Occipital lobe (tissue), 2 donors: ENCODE measurements around the gene TIMP1. TPM values are rescaled to one million over a fixed set of nuclear protein-coding genes. Genes with fewer than 3 reads are reported as not detected.
A peak's percentile ranks its signal among the peaks of the same experiment; 100 is the strongest.

Experiments used
- DNase-seq: peaks from one replicate; lab custom pipeline; 2025; lab: John Stamatoyannopoulos, UW
- total RNA-seq: library from RNA; depleted of rRNA; stranded (reverse); fragments of >200 nt; gene quantifications from one replicate; pipeline ENCODE4 v1.2.3, GENCODE V29; 2014

TIMP1 gene
- total RNA-seq = 3.9 TPM

DNA sequence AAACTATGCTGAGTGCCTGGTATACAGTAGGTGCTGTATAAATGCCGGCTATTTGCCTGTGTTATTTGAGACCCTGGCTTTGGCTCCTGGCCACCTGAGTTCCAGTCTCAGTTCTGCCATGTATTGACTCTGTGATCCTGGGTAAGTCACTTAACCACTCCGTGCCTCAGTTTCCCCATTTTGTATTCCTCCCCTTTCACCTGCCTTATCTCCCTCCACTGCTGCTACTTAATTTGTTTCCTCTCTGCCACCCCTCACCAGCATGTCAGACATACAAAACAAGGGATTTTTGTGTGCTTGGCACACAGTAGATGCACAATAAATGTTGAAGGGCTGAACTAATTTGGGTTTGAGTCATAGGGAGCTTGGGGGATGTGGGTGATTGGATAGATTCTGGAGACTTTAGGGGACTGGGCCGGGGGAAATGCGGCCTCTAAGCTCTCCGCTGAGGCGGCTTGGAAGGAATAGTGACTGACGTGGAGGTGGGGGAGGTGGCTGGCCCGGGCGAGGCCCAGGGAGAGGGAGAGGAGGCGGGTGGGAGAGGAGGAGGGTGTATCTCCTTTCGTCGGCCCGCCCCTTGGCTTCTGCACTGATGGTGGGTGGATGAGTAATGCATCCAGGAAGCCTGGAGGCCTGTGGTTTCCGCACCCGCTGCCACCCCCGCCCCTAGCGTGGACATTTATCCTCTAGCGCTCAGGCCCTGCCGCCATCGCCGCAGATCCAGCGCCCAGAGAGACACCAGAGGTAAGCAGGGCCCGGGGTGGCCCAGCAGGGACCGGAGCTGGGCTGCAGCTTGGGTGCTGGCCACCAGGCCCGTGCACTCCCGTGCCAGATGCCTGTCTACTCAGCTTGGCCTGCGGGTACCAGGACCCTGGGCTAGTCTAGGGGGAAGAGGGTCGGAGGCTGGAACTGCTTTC, at the start of gene TIMP1:
TIMP1 (plus strand) TSS at position 706 of the 917 bp plus-strand sequence. CDS start 980 bp downstream, outside the sequence.
- peak; percentile 61 for DNase-seq

DNA sequence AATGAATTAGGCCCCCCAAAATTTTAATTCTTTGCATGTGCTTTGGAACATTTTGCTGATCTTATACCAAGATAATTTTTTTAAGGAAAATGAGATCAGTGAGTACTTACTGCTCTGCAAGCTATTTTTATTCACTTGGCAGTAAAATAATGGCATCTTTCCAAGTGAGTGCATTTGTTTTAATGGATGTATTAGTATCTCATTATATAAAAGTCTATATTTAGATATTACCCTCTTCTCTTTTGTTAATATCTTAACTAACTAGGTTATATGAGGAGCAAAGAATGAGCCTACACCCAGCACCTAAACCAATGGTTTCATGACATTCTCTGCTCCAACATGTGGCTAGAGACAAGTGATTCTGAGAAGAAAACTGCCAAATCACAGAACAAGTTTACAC, 42.4 kb upstream of the TIMP1 start:
- DNase-seq = no peak

DNA sequence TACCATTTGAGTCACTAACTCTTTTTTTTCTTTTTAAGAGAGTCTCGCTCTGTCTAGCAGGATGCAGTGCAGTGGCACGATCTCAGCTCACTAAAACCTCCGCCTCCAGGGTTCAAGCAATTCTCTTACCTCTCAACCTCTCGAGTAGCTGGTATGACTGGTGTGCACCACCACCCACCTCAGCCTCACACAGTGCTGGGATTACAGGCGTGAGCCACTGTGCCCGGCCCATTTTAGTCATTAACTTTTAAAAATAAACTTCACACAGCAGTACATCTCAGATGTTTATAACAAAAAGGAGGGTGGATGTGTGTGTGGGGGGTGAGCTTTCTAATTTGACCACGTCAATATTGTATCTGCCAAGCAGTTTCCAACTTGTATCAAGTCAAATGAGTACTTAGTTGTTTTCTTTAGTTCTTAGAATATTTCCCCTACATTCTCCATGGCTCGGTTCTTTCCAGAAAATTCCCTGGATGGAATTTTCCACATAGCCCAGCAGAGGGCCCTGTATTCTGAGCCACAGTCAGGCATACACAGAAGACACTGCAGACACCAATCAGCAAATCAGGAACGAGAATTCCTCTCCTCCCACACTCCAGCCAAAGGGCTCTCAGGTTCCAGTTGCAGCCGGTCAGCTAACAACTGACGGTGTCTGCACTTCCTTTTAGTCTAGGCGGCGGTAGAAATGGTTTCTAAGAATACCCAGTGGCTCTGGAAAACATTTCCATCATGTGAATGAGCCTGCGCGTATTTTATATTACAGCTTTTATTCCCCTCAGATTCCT, 41.3 kb upstream of the TIMP1 start:
- DNase-seq = peak; percentile 74

DNA sequence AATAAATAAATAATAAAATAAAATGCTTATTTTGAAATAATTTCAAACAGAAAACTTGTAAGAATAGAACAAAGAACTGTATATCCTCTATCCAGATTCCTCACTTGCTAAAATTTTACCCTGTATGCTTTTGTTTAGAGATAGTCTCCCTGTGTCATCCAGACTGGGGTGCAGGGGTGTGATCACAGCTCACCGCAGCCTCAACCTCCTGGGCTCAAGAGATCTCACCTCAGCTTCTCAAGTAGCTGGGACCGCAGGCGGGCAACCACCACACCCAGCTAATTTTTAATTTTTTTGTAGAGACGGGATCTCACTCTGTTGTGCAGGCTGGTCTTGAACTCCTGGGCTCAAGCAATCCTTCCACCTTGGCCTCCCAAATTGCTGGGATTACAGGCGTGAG, 38.7 kb upstream of the TIMP1 start:
- DNase-seq = no peak

DNA sequence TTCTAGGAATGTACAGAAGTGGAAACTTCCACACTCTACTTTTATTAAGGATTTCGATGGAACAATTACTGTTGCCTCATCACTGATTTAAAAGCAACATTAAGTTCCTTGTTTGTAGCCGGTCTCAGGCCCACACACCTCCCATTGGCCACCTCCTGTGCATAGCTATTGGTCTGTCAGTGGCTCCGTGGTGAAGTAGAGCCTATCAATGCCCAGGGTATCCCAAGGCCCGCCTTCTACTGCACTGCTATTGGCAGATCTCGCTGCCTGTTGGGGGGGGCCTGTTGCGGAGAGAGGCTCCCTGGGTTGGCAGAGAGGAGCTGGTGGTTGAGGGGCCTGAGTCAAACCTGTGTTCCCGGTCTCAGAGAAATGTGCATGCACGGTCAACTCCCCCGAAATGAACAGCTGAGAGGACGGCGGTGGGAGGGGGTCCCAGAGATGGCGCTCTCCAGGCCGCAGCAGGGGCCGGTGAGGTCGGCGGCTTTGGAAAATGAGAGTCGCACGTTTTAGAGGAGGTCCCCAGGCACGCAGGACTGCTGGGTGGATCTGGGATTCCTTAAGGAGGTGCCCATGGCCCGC, 26.1 kb upstream of the TIMP1 start:
- DNase-seq = peak; percentile 85

DNA sequence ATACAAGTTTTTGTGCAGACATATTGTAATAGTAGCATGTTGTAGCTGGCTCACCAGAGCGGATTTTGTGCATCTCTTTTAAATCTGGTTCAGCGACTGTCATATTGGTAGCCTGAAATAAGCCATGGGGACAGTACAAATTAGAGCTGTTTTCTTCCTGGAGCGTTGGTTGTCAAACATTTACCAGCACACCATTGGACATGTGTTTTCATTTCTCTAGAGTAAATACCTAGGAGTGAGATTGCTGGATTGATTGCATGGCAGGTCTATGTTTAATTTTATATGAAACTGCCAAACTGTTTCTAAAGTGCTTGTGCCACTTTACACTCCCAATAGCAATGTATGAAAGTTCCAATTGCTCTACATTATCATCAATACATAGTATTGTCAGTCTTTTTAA, 23.8 kb upstream of the TIMP1 start:
- DNase-seq = no peak

DNA sequence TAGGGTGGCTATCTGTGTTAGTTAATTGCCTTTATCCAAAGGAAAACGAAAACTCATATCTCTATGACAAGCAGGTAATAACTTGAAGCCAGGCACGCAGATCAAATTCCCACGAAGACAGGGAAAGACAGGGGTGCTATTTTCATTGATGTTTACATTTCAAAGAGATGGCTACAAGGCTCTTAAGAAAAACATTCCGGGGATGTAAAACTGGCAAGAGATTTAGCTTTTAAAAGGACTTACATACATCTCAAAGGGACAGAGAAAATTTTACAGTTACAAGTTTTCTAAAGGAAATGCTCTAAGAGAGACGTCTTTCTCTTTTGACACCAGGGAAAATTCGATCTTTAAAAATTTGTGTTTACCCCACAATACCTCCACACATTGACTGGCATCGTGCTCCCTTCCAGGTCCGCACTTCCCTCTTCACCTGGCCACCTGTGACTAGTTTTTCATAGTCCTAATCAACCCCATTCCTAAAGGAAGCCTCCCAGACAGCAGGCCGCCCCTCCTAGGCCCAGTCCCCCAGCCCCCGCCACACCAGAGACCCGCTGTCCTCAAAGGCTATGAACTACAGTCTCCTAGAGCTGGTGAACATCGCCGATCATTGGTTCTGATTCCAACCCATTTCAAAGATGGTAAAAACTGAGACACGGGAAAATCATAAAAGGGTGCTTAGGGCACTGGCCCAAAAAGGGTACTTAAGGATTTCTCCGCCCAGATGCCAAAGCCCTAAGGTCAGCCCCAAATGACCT, 21.9 kb upstream of the TIMP1 start:
- no peak for DNase-seq

DNA sequence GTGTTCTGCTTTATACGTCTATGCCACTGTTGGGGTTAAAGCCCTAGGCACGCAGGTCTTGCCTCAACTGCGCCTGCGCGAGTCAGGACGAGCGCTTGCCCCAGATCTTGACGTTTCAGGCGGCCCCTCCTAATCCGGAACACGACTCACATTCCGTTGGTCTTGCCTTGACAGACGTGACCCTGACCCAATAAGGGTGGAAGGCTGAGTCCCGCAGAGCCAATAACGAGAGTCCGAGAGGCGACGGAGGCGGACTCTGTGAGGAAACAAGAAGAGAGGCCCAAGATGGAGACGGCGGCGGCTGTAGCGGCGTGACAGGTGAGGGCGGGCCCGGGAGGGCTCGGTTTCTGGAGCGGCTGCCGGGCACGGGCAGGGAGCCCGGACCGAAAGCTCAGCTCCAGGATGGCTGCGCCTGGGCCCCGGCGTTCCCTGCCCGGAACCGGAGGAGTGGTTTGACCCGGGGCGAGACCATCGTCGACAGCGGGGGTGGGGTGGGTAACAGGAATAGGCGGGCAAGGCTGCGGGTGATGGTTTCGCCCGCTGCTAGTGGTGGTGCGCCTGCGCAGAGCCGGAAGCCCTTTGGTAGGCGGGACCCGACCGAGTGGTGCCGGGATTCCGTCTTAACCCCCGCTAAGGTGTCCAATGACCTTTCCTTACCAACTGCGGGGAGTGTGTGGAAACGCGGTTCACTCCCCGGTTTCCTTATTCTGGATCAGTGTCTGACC, 21.1 kb upstream of the TIMP1 start, which contains the start of gene ARAF:
ARAF (plus strand) TSS at position 272 of the 725 bp plus-strand sequence. CDS start 1,763 bp downstream, outside the sequence.
- DNase-seq = peak; percentile 94

DNA sequence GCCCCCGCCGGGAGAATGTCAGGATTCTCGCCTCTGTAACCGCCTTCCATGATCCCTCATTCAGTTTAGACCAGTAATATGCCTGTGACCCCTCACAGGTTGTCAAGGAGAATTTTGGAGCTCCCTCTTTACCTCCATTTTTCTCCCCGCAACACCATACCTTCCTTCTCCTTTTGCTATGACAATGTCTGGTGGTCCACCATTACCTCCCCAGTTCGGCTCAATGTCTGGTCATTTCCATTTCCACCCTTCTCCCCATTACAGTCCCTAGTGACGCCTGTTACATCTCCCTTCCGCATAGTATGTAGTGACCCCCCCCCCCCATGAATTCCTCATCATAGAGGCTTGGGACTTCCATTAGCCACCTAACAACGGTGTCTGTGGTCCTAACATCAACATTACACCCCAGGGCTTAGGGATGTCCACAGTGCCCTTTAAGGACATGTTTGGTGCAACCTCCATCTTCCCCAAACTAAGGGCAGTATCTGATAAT, 20.5 kb upstream of the TIMP1 start:
- DNase-seq = no peak

DNA sequence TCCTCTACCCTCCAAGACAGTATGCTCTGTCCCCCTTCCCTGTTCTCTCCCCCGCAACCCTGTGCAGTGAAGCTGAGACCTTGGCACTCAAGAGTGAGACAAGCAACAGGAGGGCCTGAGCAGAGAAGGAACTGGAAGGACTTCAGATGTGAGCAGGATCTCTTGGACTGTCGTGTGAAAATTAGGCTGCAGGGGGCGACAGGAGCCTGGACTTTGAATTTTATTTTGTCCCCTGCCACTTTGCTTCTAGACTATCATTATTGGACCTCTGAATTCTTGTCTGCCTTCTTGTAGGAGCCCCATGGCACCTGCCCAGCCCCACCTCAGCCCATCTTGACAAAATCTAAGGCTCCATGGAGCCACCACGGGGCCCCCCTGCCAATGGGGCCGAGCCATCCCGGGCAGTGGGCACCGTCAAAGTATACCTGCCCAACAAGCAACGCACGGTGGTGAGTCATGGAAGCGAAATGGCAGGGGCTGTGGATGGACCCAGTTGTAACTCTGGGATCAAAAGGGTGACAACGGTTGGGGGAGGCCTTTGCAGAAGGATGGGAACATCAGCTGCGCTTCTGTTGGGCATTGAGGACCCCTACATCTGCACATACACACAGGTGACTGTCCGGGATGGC, 19.5 kb upstream of the TIMP1 start:
- no peak for DNase-seq

DNA sequence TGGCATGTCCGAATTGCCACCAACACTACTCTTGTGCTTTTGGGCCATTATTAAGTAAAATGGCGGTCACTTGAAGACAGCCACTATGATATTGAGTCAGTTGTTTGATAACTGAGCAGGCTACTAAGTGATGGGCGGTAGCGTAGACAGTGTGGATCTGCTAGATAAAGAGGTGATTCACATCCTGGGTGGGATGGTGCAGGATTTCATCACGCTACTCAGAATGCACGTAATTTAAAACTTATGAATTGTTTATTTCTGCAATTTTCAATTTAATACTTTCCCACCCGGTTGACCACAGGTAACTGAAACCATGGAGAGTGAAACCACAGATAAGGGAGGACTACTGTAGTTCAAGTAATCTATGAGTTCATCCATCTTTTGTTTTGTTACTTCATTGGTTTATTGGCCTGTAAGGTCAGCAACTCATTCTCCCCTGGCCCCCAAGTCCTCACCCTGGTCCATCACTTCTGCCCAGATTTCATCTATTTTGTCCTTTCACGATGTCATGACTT, 18.4 kb upstream of the TIMP1 start:
- no peak for DNase-seq

DNA sequence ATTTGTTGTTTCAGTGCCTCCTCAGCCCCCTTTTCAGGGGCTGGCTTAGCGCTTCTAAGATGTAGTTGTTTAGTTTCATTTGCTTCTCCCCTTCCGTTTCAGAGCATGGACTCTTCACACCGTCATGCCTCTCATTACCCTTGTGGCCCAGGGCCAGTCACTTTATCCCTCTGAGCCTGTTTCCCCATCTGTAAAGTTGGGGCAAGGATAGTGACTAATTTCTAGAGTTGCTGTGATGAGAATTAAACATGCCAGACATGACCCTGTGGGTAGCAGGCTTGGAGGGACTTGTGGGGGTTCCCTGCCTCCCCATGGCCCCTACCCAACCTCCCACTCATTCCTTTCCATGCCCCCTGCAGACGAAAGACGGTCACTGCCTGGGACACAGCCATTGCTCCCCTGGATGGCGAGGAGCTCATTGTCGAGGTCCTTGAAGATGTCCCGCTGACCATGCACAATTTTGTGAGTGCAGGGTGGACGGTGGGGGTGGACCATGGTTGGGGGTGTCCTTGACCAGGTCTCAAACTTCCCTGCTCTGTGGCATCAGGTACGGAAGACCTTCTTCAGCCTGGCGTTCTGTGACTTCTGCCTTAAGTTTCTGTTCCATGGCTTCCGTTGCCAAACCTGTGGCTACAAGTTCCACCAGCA, 17.7 kb upstream of the TIMP1 start:
- no peak for DNase-seq

DNA sequence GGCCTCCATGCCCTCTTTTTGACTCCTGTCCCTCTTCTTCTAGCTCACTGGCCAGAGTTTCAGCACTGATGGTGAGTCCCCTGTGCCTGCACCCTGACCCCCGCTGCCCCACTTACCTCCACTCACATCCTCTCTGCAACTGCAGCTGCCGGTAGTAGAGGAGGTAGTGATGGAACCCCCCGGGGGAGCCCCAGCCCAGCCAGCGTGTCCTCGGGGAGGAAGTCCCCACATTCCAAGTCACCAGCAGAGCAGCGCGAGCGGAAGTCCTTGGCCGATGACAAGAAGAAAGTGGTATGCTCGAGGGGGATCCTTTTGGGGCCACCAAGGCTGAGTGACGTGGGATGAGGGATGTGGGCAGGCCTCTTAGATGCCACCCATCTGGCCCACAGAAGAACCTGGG, 15.4 kb upstream of the TIMP1 start:
- no peak for DNase-seq

DNA sequence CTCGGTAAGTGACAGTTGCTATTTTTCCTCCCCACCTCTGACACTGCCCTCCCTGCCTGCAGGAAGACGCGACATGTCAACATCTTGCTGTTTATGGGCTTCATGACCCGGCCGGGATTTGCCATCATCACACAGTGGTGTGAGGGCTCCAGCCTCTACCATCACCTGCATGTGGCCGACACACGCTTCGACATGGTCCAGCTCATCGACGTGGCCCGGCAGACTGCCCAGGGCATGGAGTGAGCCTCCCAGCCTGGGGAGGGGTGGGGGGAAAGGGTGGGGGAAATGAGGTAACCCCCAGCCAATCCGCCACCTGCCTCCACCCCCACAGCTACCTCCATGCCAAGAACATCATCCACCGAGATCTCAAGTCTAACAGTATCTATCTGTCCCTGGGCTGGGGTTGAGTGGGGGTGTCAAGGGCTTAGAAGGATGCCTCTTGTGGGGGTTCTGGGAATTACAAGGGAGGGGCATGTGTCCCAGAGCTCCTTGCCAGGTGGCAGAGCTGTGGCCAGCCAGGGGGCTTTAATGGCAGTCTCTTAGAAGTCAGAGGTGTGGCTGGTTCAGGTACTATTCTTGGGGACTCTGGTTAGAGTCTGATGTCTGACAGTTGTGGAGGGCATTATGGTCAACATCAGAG, 13.5 kb upstream of the TIMP1 start:
- DNase-seq = no peak

DNA sequence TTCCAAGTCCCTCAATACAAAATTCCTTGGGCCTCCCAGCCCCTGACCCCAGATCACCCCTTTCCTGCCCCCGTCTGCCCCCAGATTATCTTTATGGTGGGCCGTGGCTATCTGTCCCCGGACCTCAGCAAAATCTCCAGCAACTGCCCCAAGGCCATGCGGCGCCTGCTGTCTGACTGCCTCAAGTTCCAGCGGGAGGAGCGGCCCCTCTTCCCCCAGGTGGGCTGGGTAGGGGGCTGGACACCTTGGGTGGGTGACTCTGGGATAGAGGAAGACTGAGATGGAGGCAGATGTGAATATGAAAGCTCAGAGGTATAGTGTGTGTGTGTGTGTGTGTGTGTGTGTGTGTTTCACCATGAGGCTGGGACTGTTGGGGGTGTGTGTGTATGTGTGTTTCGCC, 11.4 kb upstream of the TIMP1 start:
- DNase-seq = no peak

DNA sequence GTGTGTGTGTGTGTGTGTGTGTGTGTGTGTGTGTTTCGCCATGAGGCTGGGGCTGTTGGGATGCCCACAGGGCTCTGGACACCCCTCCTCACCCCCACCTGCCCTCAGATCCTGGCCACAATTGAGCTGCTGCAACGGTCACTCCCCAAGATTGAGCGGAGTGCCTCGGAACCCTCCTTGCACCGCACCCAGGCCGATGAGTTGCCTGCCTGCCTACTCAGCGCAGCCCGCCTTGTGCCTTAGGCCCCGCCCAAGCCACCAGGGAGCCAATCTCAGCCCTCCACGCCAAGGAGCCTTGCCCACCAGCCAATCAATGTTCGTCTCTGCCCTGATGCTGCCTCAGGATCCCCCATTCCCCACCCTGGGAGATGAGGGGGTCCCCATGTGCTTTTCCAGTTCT, 11.0 kb upstream of the TIMP1 start:
- DNase-seq = no peak

DNA sequence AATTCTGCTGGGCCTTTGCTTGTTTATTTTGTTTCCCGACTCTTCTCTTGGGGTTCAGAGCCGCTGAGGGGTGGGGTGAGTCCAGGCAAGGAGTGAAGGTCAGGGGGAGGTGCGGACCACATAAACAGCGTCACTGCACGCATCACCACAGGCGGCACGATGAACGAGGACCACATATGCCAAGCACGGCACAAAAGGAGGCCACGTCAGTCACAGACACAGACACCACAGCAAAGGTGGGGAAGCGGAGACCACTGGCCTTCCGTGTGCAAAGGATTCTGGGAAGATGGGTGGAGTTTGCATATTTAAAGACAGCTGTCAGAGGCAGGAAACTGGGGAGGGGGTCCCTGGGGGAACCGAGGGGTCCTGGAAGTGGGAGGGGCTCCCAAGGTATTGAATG, 10.3 kb upstream of the TIMP1 start:
- DNase-seq = no peak

DNA sequence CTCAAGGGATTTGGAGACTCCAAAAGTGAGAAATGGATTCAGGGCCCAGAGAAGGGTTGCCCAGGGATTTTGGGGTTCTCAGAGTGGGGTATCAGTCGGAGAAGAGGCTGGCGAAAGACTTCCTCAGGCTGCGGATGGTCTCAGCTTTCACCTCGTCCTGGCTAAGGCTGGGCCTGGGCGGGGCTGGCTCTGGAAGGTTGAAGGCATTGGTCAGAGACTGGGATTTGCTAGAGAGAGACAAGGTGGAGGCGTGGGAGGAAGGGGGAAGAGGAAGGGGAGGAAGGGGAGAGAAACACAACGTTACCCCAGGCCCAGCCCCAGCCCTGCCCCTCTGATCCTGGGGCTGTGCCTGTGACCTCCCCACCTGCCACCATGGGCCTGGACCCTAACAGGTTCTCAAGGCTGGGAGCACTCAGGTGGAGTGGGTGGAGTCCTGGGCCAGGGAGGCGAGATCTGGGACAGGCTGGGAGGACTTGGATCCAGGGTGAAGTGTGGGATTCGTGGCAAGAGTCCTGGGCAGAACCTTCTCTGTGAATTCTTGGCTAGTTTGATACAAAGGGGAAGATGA, 9.4 kb upstream of the TIMP1 start:
- no peak for DNase-seq
